ENCODE data around the gene ZKSCAN1.

Gene ZKSCAN1

DNA sequence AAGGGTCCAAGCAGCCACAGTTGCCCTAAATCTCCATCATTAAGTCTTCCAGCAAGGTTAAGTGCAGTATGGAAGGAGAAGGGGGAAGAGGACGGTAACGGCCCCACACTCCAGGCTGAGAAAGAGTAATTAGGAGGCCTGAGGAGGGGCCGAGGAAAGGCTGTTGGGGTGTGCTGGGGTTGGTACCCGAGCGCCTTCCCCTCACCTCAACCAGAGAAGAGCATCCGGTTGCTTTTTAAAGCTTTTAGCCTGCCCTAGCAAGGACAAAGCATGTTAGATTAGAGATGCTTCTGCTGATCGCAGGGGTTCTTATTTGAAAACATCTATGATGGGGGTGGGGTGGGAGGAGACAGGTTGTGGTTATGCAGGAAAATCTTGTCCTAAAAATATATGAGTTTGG is 25.2 kb downstream of the ZKSCAN1 start:
- no peak for FAIRE-seq

DNA sequence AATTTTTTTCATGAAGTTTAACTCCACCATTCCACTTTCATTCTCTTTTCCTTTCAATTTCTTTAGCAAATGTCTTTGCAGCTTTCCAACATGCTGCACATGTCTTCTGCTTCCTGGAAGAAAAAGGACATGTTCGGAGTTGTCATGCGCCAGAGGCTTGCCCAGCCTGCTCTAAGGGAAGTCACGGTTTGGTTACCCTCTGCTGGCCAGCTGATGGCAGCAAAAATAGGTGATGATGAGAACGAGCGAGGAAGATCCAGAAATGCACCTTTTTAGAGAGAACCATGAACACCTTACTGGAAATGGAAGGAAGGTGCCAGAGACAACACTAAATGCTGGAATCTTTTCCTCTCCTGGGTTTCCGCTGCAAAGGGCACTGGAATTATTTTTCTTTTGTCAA is 29.3 kb downstream of the ZKSCAN1 start:
- no peak for FAIRE-seq

DNA sequence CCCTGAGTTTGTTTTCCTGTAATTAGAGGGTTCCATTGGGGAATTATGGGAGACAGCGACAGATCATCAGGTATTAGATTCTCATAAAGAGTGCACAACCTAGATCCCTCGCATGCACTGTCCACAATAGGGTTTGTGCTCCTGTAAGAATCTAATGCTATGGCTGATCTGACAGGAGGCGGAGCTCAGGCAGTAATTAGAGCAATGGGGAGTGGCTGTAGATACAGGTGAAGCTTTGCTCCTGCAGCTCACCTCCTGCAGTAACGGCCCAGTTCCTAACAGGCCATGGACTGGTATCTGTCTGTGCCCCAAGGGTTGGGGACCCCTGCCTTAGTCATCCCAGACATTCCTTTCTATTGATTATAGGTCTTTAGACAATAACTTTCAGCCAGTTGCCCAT is 33.3 kb downstream of the ZKSCAN1 start:
- FAIRE-seq, result no peak

DNA sequence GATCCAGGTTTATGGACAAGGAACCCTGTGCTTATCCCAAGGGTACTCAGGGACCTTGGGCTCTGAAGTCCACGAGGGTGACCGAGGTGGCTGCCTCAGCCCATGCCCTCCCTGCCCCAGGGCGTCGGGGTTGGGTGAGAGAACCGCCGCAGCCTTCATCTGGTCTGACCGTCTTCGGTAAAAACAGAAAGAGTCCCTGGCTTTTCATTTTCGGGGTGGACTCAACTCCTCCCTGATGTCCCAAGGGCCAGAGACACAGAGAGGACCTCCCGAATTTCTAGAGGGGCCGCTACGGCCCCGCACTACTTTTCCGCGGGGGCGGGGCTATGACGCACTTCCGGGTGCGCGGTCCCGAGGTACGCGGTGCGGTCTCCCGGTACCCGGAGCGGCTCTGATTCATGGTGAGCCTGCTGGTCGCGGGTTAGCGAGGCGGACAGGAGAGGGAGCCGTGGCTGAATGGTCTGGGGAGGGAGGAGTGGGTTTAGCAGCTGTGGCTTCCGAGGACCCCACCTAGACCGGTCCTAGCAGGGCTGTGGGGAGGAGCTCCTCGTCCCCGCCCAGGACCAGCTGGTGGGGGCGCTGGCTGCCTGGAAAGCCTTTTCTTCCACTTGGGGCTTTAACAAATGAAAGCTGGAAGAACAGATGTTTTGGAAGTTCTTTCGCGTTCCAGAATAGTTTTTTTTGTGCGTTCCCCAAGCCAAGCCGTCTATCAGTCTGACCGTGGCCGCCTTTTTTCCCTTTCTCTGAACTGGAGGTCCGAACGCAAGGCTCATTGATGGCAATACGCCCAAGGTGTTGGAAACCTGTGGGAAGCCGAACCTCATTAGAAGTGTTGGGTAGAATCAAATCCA is 34.3 kb downstream of the ZKSCAN1 start, which contains the start of gene ZSCAN21:
ZSCAN21 (plus strand) TSS at position 334 of the 851 bp plus-strand sequence. CDS start 7,233 bp downstream, outside the sequence.
- FAIRE-seq, result no peak

DNA sequence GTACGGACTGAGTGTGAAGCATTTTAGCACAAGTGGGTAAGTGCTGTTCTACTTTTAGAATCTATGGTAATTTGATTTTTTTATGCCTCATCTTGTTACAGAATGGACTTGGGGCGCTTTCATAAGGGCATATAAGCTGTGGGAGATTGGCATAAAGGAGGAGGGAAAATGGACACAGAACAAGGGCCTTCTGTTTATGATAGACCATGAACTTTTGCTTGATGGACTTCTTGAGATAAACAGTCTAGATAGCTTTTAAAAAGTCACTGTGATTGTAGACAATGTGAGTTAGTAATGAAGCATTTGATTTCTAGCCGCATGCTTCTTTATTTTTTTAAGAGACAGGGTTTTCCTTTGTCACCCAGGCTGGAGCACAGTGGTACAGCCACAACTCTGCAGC is 36.2 kb downstream of the ZKSCAN1 start:
- FAIRE-seq, result no peak

DNA sequence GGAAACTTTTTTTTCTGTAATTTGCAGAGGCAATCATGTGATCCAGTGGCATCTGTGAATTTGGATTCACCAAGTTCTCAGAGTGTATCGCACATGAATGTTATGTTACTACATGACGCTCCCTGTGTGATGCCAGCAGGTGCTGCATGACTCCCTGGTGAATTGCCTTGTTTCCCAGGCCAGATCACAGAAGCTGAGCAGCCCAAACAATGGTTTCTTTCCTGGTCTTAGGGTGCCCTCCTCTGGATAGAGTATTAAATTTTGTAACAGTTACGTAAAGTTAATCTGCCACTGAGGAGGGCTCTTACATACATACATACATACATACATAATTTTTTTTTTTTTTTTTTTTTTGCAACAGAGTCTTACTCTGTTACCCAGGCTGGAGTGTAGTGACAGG is 37.8 kb downstream of the ZKSCAN1 start:
- FAIRE-seq, result no peak

DNA sequence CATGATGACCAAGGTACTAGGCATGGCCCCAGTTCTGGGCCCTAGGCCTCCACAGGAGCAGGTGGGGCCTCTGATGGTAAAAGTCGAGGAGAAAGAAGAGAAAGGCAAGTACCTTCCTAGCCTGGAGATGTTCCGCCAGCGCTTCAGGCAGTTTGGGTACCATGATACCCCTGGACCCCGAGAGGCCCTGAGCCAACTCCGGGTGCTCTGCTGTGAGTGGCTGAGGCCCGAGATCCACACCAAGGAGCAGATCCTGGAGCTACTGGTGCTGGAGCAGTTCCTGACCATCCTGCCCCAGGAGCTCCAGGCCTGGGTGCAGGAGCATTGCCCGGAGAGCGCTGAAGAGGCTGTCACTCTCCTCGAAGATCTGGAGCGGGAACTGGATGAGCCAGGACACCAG is 41.6 kb downstream of the ZKSCAN1 start:
- no peak for FAIRE-seq

DNA sequence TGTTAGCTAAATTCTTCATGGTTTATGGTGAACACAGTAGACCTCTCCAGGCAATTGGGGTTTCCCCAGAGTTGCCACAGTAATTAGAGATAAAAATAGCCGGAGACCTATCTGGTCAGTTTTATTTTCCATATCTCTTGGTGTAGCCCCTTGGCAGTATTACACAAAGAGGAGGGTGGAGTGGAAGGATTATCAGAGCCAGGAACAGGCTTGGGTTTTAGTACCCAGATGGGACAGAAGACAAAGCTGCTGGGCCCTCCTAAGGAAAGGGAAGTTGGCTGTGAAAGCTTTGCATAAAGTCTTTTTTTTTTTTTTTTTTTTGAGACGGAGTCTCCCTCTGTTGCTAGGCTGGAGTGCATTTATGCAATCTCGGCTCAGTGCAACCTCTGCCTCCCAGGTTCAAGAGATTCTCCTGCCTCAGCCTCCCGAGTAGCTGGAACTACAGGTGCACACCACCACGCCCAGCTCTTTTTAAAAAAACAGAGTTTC is 43.9 kb downstream of the ZKSCAN1 start:
- FAIRE-seq, result no peak

DNA sequence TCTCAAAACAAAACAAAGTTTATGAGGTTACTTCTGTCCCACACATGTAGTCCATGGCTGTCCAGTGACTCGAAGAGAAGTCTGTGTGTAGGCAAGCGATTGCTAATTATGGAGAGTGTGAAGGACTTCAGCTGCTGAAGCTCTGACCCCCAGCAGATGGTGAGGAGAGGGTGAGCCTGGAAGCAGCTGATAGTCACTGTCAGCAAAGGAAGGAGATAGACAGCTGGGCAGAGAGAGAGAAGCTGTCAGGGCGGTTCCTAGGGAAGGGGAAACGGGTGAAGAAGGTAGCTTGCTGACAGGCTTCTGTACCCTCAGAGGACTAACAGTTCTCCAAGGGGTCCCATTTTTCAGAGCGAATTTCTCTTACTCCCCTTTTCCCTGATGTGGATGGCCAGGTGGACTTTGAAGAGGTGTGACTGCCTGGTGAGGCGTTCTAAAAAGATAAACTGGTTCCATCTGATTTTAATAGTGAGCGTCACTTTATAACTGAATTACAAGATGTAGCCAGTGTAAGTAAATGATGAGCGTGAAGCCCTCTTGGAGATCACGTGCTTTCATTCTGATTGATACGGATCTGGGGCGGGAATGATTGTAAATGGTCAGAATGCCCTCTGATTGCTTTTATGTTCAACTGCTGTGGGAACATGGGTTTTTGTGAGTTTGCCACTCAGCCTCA is 46.3 kb downstream of the ZKSCAN1 start:
- FAIRE-seq, result no peak

DNA sequence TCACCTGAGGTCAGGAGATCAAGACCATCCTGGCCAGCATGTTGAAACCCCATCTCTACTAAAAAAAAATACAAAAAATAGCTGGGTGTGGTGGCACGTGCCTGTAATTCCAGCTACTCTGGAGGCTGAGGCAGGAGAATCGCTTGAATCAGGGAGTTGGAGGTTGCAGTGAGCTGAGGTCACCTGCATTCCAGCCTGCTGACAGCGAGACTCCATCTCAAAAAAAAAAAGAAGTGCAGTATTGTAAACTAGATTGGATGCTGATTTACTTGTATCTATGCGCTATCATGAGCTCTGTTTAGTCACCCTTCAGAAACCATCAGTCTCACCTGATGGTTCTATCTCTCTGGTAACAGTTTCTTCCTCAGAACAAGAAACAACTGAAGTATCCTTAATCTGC is 48.0 kb downstream of the ZKSCAN1 start:
- no peak for FAIRE-seq

DNA sequence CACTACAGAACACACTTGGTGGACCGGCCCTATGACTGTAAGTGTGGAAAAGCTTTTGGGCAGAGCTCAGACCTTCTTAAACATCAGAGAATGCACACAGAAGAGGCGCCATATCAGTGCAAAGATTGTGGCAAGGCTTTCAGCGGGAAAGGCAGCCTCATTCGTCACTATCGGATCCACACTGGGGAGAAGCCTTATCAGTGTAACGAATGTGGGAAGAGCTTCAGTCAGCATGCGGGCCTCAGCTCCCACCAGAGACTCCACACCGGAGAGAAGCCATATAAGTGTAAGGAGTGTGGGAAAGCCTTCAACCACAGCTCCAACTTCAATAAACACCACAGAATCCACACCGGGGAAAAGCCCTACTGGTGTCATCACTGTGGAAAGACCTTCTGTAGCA is 48.8 kb downstream of the ZKSCAN1 start:
- no peak for FAIRE-seq

DNA sequence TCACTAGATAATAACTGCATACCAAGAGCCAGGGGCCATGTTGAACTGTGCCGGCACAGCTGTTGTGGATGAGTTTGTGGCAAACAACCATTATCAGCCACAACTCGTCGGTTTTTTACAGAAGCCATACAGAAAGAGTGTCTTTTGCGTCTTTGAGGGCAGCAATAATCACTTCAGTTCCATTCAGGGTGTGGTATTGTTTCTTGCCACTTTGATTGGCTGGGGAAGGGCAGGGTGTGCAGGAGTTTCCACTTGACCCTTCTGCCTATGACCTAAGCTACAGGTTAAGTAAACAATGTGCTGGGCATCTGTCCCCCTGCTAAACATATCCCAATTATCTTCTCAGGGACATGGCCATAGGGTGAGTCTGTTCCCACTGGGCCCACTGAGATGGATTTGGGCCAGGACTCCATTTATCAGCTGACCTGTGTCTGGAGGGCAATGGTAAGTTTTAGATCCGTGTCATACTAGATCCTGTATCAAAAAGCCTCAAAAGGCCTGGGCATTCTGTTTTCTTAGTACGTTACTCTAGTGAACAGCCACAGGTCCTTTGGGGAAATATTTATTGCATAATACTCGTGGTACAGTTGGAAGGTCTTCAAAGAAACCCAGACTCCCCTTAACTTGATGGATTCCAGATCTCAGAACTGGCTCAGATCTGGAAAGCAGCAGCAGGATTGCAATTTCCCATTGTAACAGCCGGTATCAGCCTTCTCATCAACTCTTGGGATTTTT is 50.2 kb downstream of the ZKSCAN1 start:
- FAIRE-seq, result no peak

DNA sequence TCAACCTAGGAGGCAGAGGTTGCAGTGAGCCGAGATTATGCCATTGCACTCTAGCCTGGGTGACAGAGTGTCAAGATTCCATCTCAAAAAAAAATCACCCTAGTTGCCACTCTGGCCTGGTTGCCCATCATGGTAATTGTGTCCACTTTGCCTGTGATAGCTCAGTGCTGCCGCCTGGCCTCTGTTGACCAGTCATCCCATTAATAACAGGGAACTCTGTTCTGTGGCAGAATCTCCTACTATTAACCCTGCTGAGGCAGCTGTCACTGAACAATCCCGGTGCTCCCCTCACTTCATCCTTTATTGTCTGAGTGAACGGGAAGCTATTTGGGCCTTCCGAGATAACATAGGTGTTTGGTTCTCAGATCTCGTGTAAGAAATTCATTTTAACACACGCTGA is 51.6 kb downstream of the ZKSCAN1 start:
- no peak for FAIRE-seq

DNA sequence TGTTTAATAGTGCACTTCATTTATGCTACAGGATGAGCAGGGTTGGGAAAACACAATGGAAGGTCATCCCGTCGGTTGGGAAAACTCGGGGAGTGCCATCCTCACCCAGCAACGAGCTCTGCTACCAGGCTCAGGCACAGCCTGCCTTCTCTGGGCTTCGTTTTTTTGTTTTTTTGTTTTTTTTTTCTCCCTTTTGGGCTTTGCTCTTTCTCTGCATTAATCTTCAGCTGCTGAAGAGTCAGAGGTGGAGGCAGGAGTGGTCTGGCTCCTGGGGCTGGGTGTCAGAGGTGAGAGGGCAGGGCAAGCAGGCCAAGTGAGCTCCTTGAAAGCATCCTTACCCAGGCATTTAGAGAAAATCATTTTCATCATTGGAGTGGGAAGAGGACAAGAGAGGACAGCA is 54.6 kb downstream of the ZKSCAN1 start:
- FAIRE-seq, result no peak

DNA sequence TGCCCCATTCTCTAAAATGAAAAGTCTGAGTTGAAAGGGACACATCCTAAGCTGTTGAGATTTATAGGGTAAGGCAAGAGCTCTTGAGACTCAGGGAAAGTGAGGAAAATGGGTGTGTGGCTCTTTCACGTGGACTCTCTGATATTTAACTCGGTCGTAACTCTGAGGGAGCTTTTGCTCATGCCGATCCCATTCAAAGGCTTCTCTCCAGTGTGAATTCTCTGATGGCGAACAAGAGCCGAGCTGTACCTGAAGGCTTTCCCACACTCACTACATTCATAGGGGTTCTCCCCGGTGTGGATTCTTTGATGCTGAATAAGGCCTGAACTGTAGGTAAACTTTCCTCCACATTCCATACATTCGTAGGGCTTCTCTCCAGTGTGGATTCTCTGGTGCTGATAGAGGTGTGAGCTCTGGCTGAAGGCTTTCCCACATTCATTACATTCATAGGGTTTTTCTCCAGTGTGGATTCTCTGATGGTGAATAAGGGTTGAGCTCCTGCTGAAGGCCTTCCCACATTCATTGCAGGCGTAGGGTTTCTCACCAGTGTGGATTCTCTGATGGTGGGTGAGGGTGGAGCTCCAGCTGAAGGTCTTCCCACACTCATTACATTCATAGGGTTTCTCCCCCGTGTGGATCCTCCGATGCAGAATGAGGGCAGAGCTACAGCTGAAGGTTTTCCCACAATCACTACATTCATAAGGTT is 55.8 kb downstream of the ZKSCAN1 start:
- no peak for FAIRE-seq

DNA sequence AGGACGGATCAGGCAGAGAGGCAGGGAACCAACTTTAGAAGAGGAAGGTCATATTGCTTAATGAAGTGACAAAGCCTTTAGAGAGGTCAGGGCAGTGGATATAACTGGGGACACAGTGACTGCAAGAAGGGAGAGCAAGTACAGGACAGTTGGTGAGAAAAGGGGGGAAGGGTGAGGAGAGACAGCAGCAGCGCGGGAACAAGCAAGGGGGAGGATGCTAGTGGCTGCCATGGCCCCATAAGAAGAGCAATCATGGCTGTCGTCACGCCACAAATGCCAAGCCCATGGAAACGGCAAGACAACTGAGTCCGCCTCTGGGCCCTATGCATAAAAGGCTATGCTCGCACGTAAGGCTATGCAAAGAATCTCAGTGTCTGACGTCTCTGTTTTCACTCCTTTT is 57.1 kb downstream of the ZKSCAN1 start:
- no peak for FAIRE-seq

DNA sequence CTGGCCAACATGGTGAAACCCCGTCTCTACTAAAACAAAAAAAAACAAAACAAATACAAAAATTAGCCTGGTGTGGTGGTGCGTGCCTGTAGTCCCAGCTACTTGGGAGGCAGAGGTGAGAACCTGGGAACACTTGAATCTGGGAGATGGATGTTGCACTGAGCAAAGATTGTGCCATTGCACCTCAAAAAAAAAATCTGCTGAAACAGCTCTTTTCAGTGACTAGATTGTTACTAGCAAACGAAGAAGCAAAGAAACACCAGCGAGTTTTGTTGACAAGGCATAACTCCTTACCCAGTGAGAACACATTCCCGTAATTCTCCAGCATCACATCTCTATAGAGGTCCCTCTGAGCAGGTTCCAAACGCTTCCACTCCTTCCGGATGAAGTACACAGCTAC is 59.4 kb downstream of the ZKSCAN1 start:
- no peak for FAIRE-seq

DNA sequence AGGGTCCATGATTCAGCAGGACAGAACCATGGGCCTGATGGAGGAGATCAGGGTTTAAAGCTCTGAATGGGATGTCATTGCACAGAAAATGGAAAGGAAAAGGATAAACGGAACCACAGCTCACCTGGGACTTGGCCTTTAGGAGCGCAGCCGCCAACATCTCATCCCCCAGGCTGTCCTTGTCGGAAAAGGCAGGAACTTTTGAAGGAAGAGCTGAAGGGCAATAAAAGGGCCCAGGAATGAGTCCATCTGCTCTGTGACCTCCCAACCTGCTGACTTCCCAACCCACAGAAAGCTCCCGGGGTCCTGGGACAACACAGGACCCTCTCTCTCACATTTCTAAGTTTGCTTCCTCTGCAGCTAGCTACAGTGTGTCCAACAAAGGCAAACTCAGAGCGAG is 60.0 kb downstream of the ZKSCAN1 start:
- no peak for FAIRE-seq

DNA sequence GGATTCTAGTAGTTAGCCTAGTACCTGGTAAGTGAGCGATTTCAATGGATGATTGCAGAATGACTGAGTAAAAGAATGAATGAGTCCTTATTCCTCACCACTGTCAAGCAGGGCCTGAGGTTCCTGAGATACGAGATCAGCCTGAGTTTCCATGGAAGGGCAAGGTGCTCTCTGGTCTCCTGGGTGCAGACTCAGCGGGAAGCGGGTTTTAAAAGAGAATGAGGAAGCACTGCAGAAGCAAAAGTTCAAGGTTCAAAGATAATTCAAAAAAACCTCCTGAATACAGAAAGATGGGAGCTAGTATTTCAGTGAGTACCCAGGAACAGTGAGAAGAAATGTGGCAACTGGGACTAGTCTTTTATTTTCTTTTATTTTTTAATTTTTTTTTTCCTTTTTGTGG is 61.8 kb downstream of the ZKSCAN1 start:
- FAIRE-seq, result no peak

DNA sequence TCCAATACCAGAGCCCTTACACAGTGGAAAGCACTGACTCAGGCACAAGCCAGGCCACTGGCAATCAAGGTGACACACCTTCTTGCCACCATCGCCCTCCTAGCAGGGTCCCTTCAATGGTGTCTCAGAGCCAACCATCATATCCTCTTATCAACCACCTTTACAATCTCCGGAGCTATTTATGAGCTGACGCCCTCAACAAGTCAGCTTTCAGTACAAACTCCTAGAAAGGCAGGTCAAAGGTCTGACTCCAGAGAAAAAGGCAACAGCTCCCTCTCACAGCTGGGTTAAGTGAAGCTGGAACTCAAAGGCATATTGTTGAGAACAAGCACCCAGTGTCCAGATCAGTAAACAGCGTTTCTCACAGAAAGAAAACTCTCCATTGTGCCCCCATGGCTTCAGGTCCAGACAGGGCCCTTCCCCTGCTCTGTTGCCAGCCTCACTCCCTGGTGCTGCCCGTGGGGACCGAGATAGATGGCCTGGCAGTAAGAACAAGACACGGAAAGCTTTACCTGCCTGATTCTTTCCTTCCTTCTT is 63.7 kb downstream of the ZKSCAN1 start:
- no peak for FAIRE-seq

DNA sequence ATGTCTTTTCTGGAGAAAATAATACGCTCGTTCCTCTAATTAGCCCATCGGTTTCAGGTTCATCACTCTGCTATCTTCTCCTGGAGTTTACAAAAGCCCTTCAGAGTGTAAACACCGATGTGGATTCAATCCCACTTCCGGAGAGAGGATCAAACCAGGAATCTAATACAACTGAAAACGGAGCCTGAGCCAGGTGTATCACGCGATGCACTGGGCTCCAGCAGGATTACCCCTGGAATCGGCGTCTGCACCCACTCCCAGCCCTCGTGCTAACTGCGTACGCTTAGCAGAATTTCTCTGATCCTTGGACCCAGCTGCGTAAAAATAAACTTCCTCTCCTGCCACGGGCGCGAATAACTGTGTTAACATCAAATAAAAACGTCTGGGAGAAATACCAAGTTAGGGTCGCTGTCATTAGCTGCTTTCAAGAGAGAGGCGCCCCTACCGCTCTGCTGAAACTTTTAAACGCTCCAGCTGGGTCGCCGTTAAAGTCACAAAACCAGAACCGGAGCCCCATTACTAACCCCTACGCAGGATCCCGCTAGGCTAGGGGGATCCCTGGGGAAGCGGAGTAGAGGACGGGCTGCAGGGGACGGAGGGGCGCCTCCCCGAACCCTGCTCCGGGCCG is 65.6 kb downstream of the ZKSCAN1 start:
- no peak for FAIRE-seq

DNA sequence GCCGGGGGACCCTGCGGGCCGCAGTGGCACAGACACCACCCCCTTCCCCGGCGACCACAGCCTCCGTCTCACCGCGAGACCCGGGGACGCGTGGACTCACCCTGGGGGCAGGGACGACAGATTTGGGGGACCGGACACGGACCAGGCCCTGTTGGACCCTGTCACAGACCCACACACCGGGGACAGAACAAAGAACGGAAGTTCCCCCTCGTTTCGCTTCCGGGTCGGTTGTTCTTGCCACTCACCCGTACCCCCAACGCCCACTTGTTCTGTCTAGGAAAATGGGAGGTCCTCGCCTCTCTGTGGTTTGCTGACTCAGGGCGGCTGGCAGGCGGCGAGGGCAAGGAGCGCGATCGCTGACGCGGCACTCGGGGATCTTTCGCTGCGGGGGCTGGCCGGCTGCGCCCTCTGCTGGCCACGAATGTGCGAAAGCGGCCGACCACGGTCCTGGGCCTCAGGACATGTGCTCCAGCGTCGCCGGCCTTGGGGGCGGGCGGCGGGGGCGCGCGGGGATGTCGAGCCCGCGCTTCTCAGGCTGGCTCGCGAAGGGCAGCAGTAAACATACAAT is 66.2 kb downstream of the ZKSCAN1 start, which contains the start of gene ZNF3:
ZNF3 (minus strand) TSS at position 189 of the 568 bp plus-strand sequence. CDS start 4,366 bp downstream, outside the sequence.
- no peak for FAIRE-seq
